ENCODE measurements around the gene KDM7A.

Gene KDM7A

GRCh38 chr7:140055833-140056232 lies 121.0 kb downstream of the KDM7A start:
- no peak for DNase-seq (ENCODE audit: low spot score)

GRCh38 chr7:140054751-140055150 lies 122.0 kb downstream of the KDM7A start:
- no peak for DNase-seq (ENCODE audit: low spot score)

GRCh38 chr7:140053812-140054539 lies 122.8 kb downstream of the KDM7A start:
- no peak for DNase-seq (ENCODE audit: low spot score)

- DNase-seq (ENCODE audit: low spot score), result no peak
These were observed 125.0 kb downstream of the KDM7A start for GRCh38 chr7:140051820-140052219.

GRCh38 chr7:140050100-140050499 lies 126.7 kb downstream of the KDM7A start:
- no peak for DNase-seq (ENCODE audit: low spot score)

GRCh38 chr7:140049339-140050024 lies 127.3 kb downstream of the KDM7A start:
- DNase-seq (ENCODE audit: low spot score), result no peak

GRCh38 chr7:140048989-140049338 lies 127.8 kb downstream of the KDM7A start:
- DNase-seq (ENCODE audit: low spot score), result no peak

GRCh38 chr7:140048138-140048537 lies 128.6 kb downstream of the KDM7A start:
- no peak for DNase-seq (ENCODE audit: low spot score)

GRCh38 chr7:140047197-140047596 lies 129.6 kb downstream of the KDM7A start:
- no peak for DNase-seq (ENCODE audit: low spot score)

GRCh38 chr7:140045697-140046096 lies 131.1 kb downstream of the KDM7A start:
- DNase-seq (ENCODE audit: low spot score), result no peak

GRCh38 chr7:140044251-140044650 lies 132.5 kb downstream of the KDM7A start:
- DNase-seq (ENCODE audit: low spot score), result no peak

- DNase-seq (ENCODE audit: low spot score), result no peak
These were observed 134.5 kb downstream of the KDM7A start for GRCh38 chr7:140042386-140042670.

GRCh38 chr7:140041659-140042385 lies 135.0 kb downstream of the KDM7A start:
- DNase-seq (ENCODE audit: low spot score), result no peak

GRCh38 chr7:140039896-140040295 lies 136.9 kb downstream of the KDM7A start:
- no peak for DNase-seq (ENCODE audit: low spot score)

GRCh38 chr7:140039066-140039465 lies 137.7 kb downstream of the KDM7A start:
- no peak for DNase-seq (ENCODE audit: low spot score)

GRCh38 chr7:140036224-140036962 lies 140.4 kb downstream of the KDM7A start:
- DNase-seq (ENCODE audit: low spot score), result no peak

- no peak for DNase-seq (ENCODE audit: low spot score)
These were observed 141.2 kb downstream of the KDM7A start for GRCh38 chr7:140035400-140036223.
